ENCODE results near the gene DMXL2.

GRCh38 chr15:51613951-51614350, 8.6 kb downstream of the DMXL2 start:
- no peak for TF ChIP-seq CTCF (IDR thresholded peaks at IDR 0.05 in 8 of 11, conservative IDR thresholded peaks at IDR 0.05 in 3 of 11)
- TF ChIP-seq POLR2A (IDR thresholded peaks at IDR 0.05): no peak

Measured in spleen (tissue), 7 donors.